T-helper 17 cell (primary cell): ENCODE measurements around the gene AK4. TPM values are rescaled to one million over a fixed set of nuclear protein-coding genes. Genes with fewer than 3 reads are reported as not detected.

Source experiments
- ATAC-seq: fragments of 150-1000 bp; cut with Tn5 transposase; 2 replicates; pipeline ENCODE4 v1.10.0; 2021; ENCODE audit warnings: mild to moderate bottlenecking, moderate library complexity
- DNase-seq, 3 donors: peaks; one replicate each; pipeline versions ENCODE4 v3.0.0 to v3.0.0-alpha.2; 2020 to 2021
- H3K9me3 ChIP-seq: one replicate; pipeline ENCODE4 v1.7.0; 2013; ENCODE audit warnings: low read length, mild to moderate bottlenecking; ENCODE audit not compliant: control insufficient read depth, poor library complexity, severe bottlenecking
- H3K27ac Mint-ChIP-seq: one replicate; pipeline ENCODE4 v1.8.0; 2022; ENCODE audit warnings: mild to moderate bottlenecking, moderate library complexity, mixed read lengths
- H3K27me3 Mint-ChIP-seq: one replicate; pipeline ENCODE4 v1.8.0; 2022; ENCODE audit warnings: mixed read lengths
- H3K36me3 Mint-ChIP-seq: one replicate; pipeline ENCODE4 v1.8.0; 2022; ENCODE audit warnings: low read depth, mixed read lengths
- H3K4me1 Mint-ChIP-seq: one replicate; pipeline ENCODE4 v1.8.0; 2022; ENCODE audit warnings: mild to moderate bottlenecking, mixed read lengths
- H3K4me3 Mint-ChIP-seq: one replicate; pipeline ENCODE4 v1.8.0; 2022; ENCODE audit warnings: mild to moderate bottlenecking, moderate library complexity, mixed read lengths
- total RNA-seq, 4 donors: library from RNA in 2 of 4; stranded (reverse) in 2 of 4; gene quantifications; one replicate each; pipeline ENCODE4 v1.2.3 and lab custom pipeline; 2022 to 2026

AK4 gene
- total RNA-seq, 2 donors from 2014 or later: 0.05 to 0.07 TPM

- DNase-seq: no peak
- Mint-ChIP-seq H3K4me1 (peaks cover 4% of the 10 kb centered on the region), H3K27me3 (peaks cover 31% of the 10 kb centered on the region), H3K4me3 (no peak overlapping the region), H3K27ac (no peak overlapping the region), H3K36me3 (peaks cover 3% of the 10 kb centered on the region)
- no peaks in the 10 kb centered on the region for H3K9me3 ChIP-seq
- ATAC-seq: no peak
Measured at GRCh38 chr1:65278376-65279069, 130.5 kb downstream of the AK4 start.

- peaks cover 2% of the 10 kb centered on the region for H3K4me1 Mint-ChIP-seq
- H3K27me3 Mint-ChIP-seq: peaks cover 36% of the 10 kb centered on the region
- no peak overlapping the region for H3K27ac Mint-ChIP-seq
Measured at GRCh38 chr1:65279070-65279779, 131.2 kb downstream of the AK4 start.

More at GRCh38 chr1:65279070-65279779, 131.2 kb downstream of the AK4 start:
- no peak overlapping the region for H3K4me3 Mint-ChIP-seq
- H3K9me3 ChIP-seq: no peaks in the 10 kb centered on the region
- peaks cover 5% of the 10 kb centered on the region for H3K36me3 Mint-ChIP-seq
- DNase-seq (no peak), ATAC-seq (no peak)

Other genes with a start within 250 kb of the AK4 start
- 100 to 1,000 TPM; 246 to 317 TPM for gene JAK1, start 181.7 kb upstream of the AK4 start, total RNA-seq
- gene DNAJC6, start 161.3 kb downstream of the AK4 start, total RNA-seq: 1 to 10 TPM; 1.8 to 2.4 TPM